GM13977 (cell line): ENCODE data around the gene TSPAN15.

ENCODE experiments used
- DNase-seq: peaks from one replicate; pipeline ENCODE4 v3.0.0; 2012; ENCODE audit warnings: low spot score
- in situ Hi-C: fragments of 300-500 bp; cut with MboI; formaldehyde crosslinking; loops from one replicate; pipeline ENCODE4 v1.12.0; 2022; ENCODE audit warnings: low sequenced_read_pairs, low pct_unique_long_range_greater_than_20kb, mixed read lengths, inconsistent platforms; ENCODE audit not compliant: unreplicated experiment
- TF ChIP-seq, protein P1 (sequence below): IDR thresholded peaks from 2 replicates; pipeline ENCODE4 v1.5.1; 2012; ENCODE audit warnings: mild to moderate bottlenecking, control low read depth; ENCODE audit not compliant: insufficient read depth; ENCODE audit errors: extremely low read depth, missing control alignments

The TSPAN15 gene

DNA sequence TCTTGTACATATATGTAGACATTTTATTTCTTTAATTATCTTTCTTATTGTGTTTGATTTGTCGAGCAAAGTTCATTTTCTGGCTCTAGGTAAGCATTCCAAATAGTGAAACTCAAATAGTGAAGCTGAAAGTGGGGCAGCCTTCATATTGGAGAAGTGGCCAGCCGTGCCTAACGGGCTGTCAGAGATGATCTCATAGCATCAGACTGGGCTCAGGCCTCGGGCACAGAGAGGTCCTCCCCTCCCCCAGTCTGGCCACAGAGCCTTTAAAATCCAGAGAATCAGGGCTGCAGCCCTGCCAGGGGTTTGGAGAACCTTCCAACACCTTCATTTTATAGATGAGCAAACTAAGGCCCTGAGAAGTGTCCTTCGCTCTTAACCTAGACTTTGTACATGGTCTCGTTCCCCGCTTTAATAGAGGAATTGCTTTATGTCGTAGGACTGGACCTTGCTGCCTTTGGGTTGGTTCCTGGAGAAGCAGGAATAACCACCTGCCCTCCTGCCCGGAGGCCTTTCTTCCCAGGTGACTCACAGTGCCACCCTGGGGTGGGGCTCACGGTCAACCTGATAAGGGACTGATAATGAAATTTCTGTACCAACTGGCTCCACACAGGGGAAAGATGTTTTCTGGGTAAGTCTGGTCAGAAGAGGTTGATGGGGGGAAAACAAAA lies 7.3 kb downstream of the TSPAN15 start:
- no peak for DNase-seq
- TF ChIP-seq, protein P1, sequence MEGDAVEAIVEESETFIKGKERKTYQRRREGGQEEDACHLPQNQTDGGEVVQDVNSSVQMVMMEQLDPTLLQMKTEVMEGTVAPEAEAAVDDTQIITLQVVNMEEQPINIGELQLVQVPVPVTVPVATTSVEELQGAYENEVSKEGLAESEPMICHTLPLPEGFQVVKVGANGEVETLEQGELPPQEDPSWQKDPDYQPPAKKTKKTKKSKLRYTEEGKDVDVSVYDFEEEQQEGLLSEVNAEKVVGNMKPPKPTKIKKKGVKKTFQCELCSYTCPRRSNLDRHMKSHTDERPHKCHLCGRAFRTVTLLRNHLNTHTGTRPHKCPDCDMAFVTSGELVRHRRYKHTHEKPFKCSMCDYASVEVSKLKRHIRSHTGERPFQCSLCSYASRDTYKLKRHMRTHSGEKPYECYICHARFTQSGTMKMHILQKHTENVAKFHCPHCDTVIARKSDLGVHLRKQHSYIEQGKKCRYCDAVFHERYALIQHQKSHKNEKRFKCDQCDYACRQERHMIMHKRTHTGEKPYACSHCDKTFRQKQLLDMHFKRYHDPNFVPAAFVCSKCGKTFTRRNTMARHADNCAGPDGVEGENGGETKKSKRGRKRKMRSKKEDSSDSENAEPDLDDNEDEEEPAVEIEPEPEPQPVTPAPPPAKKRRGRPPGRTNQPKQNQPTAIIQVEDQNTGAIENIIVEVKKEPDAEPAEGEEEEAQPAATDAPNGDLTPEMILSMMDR: no peak
- in situ Hi-C loops: no loop called here

DNA sequence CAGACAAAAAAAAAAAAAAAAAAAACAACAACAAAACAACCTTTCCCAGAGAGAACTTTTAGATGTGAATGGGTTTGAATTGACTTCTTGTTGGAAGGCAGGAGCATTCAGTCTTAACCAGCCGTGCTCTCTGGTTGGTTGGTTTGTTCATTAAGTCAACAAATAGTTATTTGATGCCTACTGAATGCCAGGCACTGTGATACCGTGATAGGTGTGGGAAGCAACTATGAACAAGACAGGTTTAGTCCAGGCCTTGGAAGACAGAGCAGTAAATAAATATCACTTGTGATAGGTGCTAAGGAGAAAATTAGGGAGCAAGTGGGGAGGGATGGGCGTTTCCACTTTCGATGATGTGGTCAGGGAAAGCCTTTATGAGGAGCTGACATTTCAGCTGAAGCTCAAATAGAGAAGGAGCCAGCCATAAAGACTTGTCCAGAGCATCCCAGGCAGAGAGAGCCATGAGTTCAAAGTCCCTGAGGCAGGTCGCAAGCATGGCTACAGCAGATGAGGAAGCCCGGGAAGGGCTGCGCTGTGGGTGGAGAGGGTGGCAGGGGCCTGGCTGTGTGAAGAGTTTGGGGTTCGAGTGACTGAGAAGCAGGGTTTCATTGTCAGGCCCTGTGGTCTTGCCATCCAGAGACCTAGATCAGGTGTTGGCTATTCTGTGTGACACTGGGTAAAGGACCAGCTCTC lies 8.0 kb downstream of the TSPAN15 start:
- no peak for DNase-seq
- TF ChIP-seq, protein P1: no peak
- in situ Hi-C loops: no loop called here

DNA sequence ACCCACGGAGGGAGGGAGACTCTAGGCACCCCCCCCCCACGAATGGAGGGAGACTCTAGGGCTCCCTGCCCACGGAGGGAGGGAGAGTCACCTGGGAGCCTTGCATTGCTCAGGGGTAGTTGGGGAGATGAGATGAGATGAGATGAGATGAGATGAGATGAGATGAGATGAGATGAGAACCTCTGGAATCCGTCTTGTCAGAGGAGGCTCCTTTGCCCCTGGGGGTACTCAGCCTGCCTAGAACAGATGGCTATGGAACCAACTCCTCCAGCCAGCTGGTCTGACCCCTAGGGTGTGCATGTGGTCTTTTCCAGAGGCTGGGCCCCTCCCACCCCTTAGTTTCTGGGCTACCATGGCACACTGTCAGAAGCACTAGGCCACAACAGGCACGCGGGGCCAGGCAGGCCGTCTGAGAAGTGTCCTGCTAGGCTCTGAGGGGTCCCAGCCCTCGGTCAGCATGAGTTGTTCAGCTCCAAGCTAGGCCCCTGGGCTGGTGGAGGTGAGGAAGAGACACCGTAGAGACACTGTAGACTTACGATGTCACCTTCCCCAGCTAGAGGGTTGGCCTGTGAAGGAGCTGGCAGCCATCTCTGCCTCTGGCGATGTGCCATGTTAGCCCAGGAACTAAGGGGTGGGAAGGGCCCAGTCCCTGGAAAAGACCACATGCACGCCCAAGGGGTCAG lies 8.8 kb downstream of the TSPAN15 start:
- TF ChIP-seq, protein P1: no peak

DNA sequence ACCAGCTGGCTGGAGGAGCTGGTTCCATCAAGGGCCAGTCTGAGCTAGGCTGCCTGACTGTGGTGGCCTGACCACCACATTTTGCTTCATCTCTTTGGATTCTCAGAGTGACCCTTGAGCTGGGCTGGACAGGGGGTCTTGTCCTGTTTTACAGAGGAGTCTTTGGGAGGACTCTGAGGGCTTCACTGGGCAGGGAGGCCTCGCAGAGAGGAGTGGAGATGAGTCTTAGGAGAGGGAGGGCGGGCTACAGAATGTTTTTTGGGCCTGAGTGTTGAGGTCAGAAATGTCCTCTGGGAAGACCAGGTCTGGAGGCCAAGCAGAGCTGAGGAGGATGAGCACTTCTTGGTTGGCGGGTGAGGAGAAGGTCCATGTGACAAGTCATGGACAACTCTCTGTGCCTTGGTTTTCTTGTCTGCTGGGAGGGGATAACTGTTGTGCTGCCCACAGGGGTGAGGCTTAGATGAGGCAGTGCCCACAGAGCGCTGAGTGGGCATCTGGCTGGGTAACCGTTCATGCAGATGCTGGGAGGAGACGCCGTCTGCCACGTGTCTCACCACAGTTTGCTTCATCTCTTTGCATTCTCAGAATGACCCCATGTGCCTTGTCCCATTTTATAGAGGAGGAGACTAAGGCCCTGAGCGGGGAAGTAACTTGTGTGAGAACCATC lies 9.4 kb downstream of the TSPAN15 start:
- DNase-seq: no peak
- TF ChIP-seq, protein P1: no peak
- in situ Hi-C loops: no loop called here

More for the DNA sequence above, 8.8 kb downstream of the TSPAN15 start:
- no peak for DNase-seq
- in situ Hi-C loops: no loop called here

DNA sequence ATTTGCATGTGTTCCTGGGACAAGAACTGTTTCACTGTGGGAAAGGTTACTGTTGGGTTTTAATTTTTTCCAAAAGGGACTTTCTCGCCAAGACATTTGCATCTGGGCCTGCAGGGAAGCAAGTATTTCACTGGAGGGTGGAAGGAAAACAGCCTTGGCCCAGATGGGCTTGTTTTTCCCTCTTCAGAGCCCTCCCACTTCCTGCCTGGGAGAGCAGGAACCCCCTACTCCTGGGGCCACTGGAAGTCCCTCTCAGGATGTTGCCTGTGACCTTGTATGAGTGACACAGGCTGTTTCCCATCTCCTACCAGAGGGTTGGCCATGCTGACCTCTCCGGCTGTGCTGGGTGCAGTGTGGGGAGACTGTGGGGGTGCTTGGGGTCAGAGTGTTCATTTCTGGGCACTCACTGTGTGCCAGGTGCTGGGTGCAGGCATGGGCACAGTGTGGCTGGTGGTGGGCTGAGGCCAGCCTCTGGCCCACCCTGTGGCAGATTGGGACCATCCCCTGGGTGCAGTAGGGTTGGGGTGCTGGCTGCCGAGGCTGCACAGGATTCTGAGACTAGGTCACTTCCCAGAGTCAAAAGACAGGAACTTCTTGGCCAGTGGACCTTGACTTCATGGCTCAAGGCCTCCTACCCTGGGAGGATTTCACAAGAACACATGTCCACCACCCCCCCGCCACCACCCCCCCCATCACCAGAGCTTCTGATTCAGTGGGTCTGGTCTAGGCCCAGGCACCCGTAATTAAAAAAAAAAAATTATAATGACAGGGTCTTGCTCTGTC lies 10.2 kb downstream of the TSPAN15 start:
- no peak for DNase-seq
- in situ Hi-C loops: no loop called here
- TF ChIP-seq, protein P1: no peak

DNA sequence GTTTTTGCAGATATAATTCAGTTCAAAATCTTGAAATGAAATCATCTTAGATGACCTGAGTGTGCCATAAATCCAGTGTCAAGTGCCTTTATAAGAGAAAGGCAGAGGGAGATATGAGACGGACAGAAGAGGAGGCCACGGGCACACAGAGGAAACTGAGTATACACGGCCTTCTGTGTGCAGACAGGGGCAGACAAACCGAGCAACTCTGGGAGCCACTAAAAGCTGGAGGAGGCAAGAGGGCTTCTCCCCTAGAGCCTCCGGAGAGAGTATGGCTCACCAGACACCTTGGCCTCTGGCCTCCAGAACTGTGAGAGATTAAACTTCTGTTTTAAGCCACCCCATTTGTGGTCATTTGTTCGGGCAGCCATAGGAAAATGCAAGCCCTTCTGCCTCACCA lies 12.6 kb downstream of the TSPAN15 start:
- in situ Hi-C loops: no loop called here
- TF ChIP-seq, protein P1: no peak

More for the DNA sequence above, 12.6 kb downstream of the TSPAN15 start:
- DNase-seq: no peak
